Activated CD4-positive, alpha-beta T cell treated with anti-CD3 and anti-CD28 coated beads for 4 hours (primary cell): ENCODE results near the gene AFDN.

Experiments used
- DNase-seq, 2 donors: peaks; one replicate each; pipeline ENCODE4 v3.0.0-alpha.2; 2020

AFDN gene

GRCh38 chr6:167845856-167846255 lies 19.1 kb downstream of the AFDN start:
- no peak for DNase-seq

GRCh38 chr6:167846997-167847606 lies 20.4 kb downstream of the AFDN start:
- no peak for DNase-seq

GRCh38 chr6:167847936-167848335 lies 21.2 kb downstream of the AFDN start:
- DNase-seq = no peak

- DNase-seq = no peak
These were observed 22.1 kb downstream of the AFDN start for GRCh38 chr6:167848783-167849182.

- DNase-seq = no peak
These were observed 23.2 kb downstream of the AFDN start for GRCh38 chr6:167849846-167850459.

GRCh38 chr6:167850782-167851181 lies 24.1 kb downstream of the AFDN start:
- DNase-seq = no peak

- no peak for DNase-seq
These were observed 24.8 kb downstream of the AFDN start for GRCh38 chr6:167851370-167851952.

- DNase-seq = no peak
These were observed 29.2 kb downstream of the AFDN start for GRCh38 chr6:167855825-167856425.

GRCh38 chr6:167856474-167856873 lies 29.8 kb downstream of the AFDN start:
- no peak for DNase-seq

GRCh38 chr6:167856999-167857660 lies 30.4 kb downstream of the AFDN start:
- DNase-seq = no peak

- no peak for DNase-seq
These were observed 31.4 kb downstream of the AFDN start for GRCh38 chr6:167858086-167858591.

GRCh38 chr6:167858842-167859664 lies 32.3 kb downstream of the AFDN start:
- DNase-seq = no peak

GRCh38 chr6:167860550-167861226 lies 34.0 kb downstream of the AFDN start:
- no peak for DNase-seq

- no peak for DNase-seq
These were observed 34.7 kb downstream of the AFDN start for GRCh38 chr6:167861424-167861823.

GRCh38 chr6:167863897-167864296 lies 37.2 kb downstream of the AFDN start:
- no peak for DNase-seq

GRCh38 chr6:167866642-167867041 lies 39.9 kb downstream of the AFDN start:
- DNase-seq = no peak

GRCh38 chr6:167870321-167870720 lies 43.6 kb downstream of the AFDN start:
- no peak for DNase-seq

- DNase-seq = no peak
These were observed 46.0 kb downstream of the AFDN start for GRCh38 chr6:167872538-167873210.

GRCh38 chr6:167877994-167878779 lies 51.5 kb downstream of the AFDN start:
- no peak for DNase-seq

GRCh38 chr6:167879612-167880011 lies 52.9 kb downstream of the AFDN start:
- no peak for DNase-seq
